ENCODE results near the gene NUP107. TPM values are rescaled to one million over a fixed set of nuclear protein-coding genes. Genes with fewer than 3 reads are reported as not detected.

Gene NUP107
- total RNA-seq, 1 experiment from 2014 or later, result 99.0 TPM

DNA sequence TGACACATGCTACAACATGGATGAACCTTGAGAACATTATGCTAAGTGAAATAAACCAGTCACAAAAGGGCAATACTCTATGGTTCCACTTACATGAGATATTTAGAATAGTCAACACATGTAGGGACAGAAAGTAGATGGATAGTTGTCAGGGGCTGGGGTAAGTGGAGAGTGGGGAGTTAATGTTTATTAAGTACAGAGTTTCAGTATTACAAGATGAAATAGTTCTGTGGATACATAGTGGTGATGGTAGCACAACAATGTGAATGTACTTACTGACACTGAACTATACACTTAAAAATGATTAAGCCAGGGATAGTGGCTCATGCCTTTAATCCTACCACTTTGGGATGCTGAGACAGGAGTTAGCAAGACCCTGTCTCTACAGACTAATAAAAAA is 8.7 kb downstream of the NUP107 start:
- Histone ChIP-seq H3K9me3 (ENCODE audit: control insufficient read depth in 1 of 2, insufficient read depth in 1 of 2, low read depth in 1 of 2, low read length in 2 of 2) (no peaks in the 10 kb centered on the region), H3K9me2 (ENCODE audit: insufficient read depth) (no peaks in the 10 kb centered on the region), H3K4me3 (replicated peaks in 1 of 2; ENCODE audit: low read depth in 1 of 2, low read length in 2 of 2) (no peak overlapping the region), H3K4me1 (ENCODE audit: control insufficient read depth in 1 of 2, insufficient read depth in 2 of 2, low read length in 2 of 2) (no peaks in the 10 kb centered on the region), H3K79me2 (ENCODE audit: insufficient read depth, low read length) (peaks cover 11% of the 10 kb centered on the region; the same call in 1 of the 2 replicates), H2AFZ (ENCODE audit: low read depth, low read length, poor library complexity, severe bottlenecking) (no peak overlapping the region), H3K27me3 (ENCODE audit: insufficient read depth, low read length) (no peaks in the 10 kb centered on the region), H3K36me3 (ENCODE audit: control insufficient read depth in 1 of 2, insufficient read depth in 2 of 2, low read length in 2 of 2) (peaks cover 31 to 41% of the 10 kb centered on the region in 2 experiments), H3K4me2 (ENCODE audit: low read length) (no peak overlapping the region), H3K9ac (ENCODE audit: low read length) (no peak overlapping the region), H4K20me1 (ENCODE audit: insufficient read depth) (no peaks in the 10 kb centered on the region), H3K27ac (ENCODE audit: low read depth, low read length) (no peak overlapping the region)
- POLR2A ChIA-PET, result no interaction called here
- CTCF ChIA-PET, result no interaction called here
- TF ChIP-seq SIN3A (IDR thresholded peaks at IDR 0.05; ENCODE audit: low read depth) (no peak), JUND (IDR thresholded peaks at IDR 0.05) (no peak), EZH2 (IDR thresholded peaks at IDR 0.05) (no peak), EGR1 (IDR thresholded peaks at IDR 0.05; ENCODE audit: low read depth) (no peak), CTCF (IDR thresholded peaks at IDR 0.05 in 2 of 3, conservative IDR thresholded peaks at IDR 0.05 in 1 of 3; ENCODE audit: borderline replicate concordance in 1 of 3, insufficient read depth in 1 of 3, low read depth in 2 of 3, low read length in 2 of 3) (no peak)
- intact Hi-C loops (cut with micrococcal nuclease), result no loop called here
- RAD21 ChIA-PET (ENCODE audit: low non-redundant PET in 1 of 2, low total read pairs in 2 of 2, uncharacterized antibody in 2 of 2, unreplicated experiment in 2 of 2), result interaction anchor here in 1 of 2 experiments (0.7 kb wide), 1 partner anchor 334 kb away, joined by 3 read pairs; no protein-coding TSS in a partner anchor
- ATAC-seq (no peak), DNase-seq (ENCODE audit: low read depth, low spot score) (no peak)
- BruUV-seq (replicated peaks), result no TSS peak

GRCh38 chr12:68699486-68699885 is 12.7 kb downstream of the NUP107 start:
- H3K9ac ChIP-seq (ENCODE audit: low read length), result no peak overlapping the region
- H3K4me2 ChIP-seq (ENCODE audit: low read length), result no peak overlapping the region
- no peaks in the 10 kb centered on the region for H4K20me1 ChIP-seq (ENCODE audit: insufficient read depth)
- H3K4me3 ChIP-seq (replicated peaks in 1 of 2; ENCODE audit: low read depth in 1 of 2, low read length in 2 of 2), result no peak overlapping the region
- no peaks in the 10 kb centered on the region for H3K4me1 ChIP-seq (ENCODE audit: control insufficient read depth in 1 of 2, insufficient read depth in 2 of 2, low read length in 2 of 2)
- POLR2A ChIA-PET, result no interaction called here
- no peak overlapping the region for H3K27ac ChIP-seq (ENCODE audit: low read depth, low read length)
- H3K9me3 ChIP-seq (ENCODE audit: control insufficient read depth in 1 of 2, insufficient read depth in 1 of 2, low read depth in 1 of 2, low read length in 2 of 2), result no peaks in the 10 kb centered on the region
- H3K9me2 ChIP-seq (ENCODE audit: insufficient read depth), result no peaks in the 10 kb centered on the region
- DNase-seq (ENCODE audit: low read depth, low spot score) (no peak), ATAC-seq (no peak)
- RAD21 ChIA-PET (ENCODE audit: low non-redundant PET in 1 of 2, low total read pairs in 2 of 2, uncharacterized antibody in 2 of 2, unreplicated experiment in 2 of 2), result no interaction called here
- CTCF ChIA-PET, result no interaction called here
- peaks cover 26 to 39% of the 10 kb centered on the region in 2 experiments; a peak in 3 of 4 replicates for H3K36me3 ChIP-seq (ENCODE audit: control insufficient read depth in 1 of 2, insufficient read depth in 2 of 2, low read length in 2 of 2)
- intact Hi-C loops (cut with micrococcal nuclease), result no loop called here
- BruUV-seq (replicated peaks), result no TSS peak
- H3K27me3 ChIP-seq (ENCODE audit: insufficient read depth, low read length), result no peaks in the 10 kb centered on the region
- TF ChIP-seq EZH2 (IDR thresholded peaks at IDR 0.05) (no peak), RAD21 (IDR thresholded peaks at IDR 0.05; ENCODE audit: low read depth) (no peak), YY1 (IDR thresholded peaks at IDR 0.05; ENCODE audit: extremely low read depth, insufficient replicate concordance, low read depth, low read length) (no peak), JUND (IDR thresholded peaks at IDR 0.05) (no peak), SP1 (IDR thresholded peaks at IDR 0.05; ENCODE audit: low read depth) (no peak), CBX3 (IDR thresholded peaks at IDR 0.05; ENCODE audit: low read depth) (no peak), SIN3A (IDR thresholded peaks at IDR 0.05; ENCODE audit: low read depth) (no peak), CEBPB (IDR thresholded peaks at IDR 0.05; ENCODE audit: low read depth) (no peak), CTCF (IDR thresholded peaks at IDR 0.05 in 2 of 3, conservative IDR thresholded peaks at IDR 0.05 in 1 of 3; ENCODE audit: borderline replicate concordance in 1 of 3, insufficient read depth in 1 of 3, low read depth in 2 of 3, low read length in 2 of 3) (no peak), ZNF274 (IDR thresholded peaks at IDR 0.05; ENCODE audit: low read depth, low read length) (no peak), POLR2AphosphoS5 (IDR thresholded peaks at IDR 0.05; ENCODE audit: low read depth, low read length) (no peak), TCF7L2 (IDR thresholded peaks at IDR 0.05; ENCODE audit: borderline replicate concordance, extremely low read depth, insufficient read depth, insufficient read length) (no peak), FOSL1 (IDR thresholded peaks at IDR 0.05; ENCODE audit: low read depth) (no peak), ZFX (IDR thresholded peaks at IDR 0.05) (no peak), EZH2phosphoT487 (IDR thresholded peaks at IDR 0.05; ENCODE audit: borderline replicate concordance) (no peak)
- H3K79me2 ChIP-seq (ENCODE audit: insufficient read depth, low read length), result no peaks in the 10 kb centered on the region; the same call in 1 of the 2 replicates
- no peak overlapping the region for H2AFZ ChIP-seq (ENCODE audit: low read depth, low read length, poor library complexity, severe bottlenecking)
